SJCRH30 (cell line): ENCODE measurements around the gene APBA2. TPM values are rescaled to one million over a fixed set of nuclear protein-coding genes. Genes with fewer than 3 reads are reported as not detected.

Experiments
- DNase-seq, 2 experiments: peaks; one replicate each; pipeline ENCODE4 v3.0.0-alpha.2; 2015 to 2020
- H3K27ac ChIP-seq: fragments of 250-450 bp; sonication (Bioruptor Pico); 2 replicates; pipeline ENCODE4 v1.5.1; 2020; ENCODE audit warnings: mild to moderate bottlenecking, moderate library complexity
- H3K27me3 ChIP-seq: fragments of 250-450 bp; sonication (Bioruptor Pico); 2 replicates; pipeline ENCODE4 v1.5.1; 2020; ENCODE audit warnings: mild to moderate bottlenecking, moderate library complexity
- H3K36me3 ChIP-seq: fragments of 250-450 bp; sonication (Bioruptor Pico); 2 replicates; pipeline ENCODE4 v1.5.1; 2020; ENCODE audit warnings: mild to moderate bottlenecking, moderate library complexity
- H3K4me1 ChIP-seq: fragments of 250-450 bp; sonication (Bioruptor Pico); 2 replicates; pipeline ENCODE4 v1.5.1; 2020; ENCODE audit warnings: mild to moderate bottlenecking, moderate library complexity
- H3K4me3 ChIP-seq: fragments of 250-450 bp; sonication (Bioruptor Pico); 2 replicates; pipeline ENCODE4 v1.5.1; 2020; ENCODE audit warnings: mild to moderate bottlenecking, moderate library complexity
- H3K9me3 ChIP-seq: fragments of 250-450 bp; sonication (Bioruptor Pico); replicated peaks from 2 replicates; pipeline ENCODE4 v1.5.1; 2020; ENCODE audit warnings: mild to moderate bottlenecking, moderate library complexity
- total RNA-seq: library from RNA; depleted of rRNA; stranded (reverse); fragments of >200 nt; shearing (Covaris generic); gene quantifications from 2 replicates; pipeline ENCODE4 v1.2.3, GENCODE V29; 2014

APBA2 gene
- total RNA-seq, 1 experiment from 2014 or later: 11.9 TPM

DNA sequence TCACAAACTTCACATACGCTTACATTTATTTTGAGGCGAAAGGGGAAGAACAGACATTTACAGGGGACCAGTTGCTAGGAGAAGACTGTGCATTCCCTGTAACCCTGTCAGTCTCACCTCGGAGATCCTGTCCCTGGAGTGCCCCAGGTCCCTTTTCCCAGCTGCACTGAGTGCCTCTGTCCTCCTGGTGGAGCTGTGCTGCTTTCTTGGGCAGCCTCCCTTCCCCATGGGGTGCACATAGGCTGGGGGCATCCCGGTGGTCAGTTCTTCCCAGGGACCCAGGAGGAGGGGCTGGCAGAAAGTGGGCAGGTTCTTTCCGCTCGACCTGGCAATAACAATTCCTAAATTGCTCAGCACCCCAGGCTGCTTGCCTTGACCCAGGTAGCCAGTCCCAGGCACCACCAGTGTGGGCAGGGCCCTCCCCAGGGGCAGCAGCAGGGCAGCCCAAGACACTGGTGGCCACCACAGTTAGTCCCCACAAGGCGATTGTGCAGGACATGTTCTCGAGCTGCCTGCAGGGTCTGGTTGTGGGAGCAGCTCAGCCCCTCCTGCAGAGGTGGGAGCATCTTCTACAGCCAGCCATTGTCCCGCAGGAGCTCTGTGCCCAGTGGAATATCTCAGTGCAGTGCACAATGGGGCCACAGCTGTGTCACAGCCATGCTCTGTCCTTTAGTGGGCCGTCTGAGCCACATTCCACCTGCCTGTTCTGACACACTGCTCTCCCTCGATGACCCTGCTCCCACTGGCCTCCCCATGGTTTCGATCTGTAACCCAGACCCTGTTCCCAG is 36.3 kb downstream of the APBA2 start:
- Histone ChIP-seq H3K9me3 (no peaks in the 10 kb centered on the region), H3K4me1 (no peaks in the 10 kb centered on the region), H3K4me3 (no peak overlapping the region), H3K36me3 (no peaks in the 10 kb centered on the region), H3K27ac (no peak overlapping the region), H3K27me3 (no peaks in the 10 kb centered on the region)
- no peak for DNase-seq

- no peaks in the 10 kb centered on the region for H3K4me1 ChIP-seq
- H3K27ac ChIP-seq: no peak overlapping the region
- H3K27me3 ChIP-seq: no peaks in the 10 kb centered on the region
- H3K9me3 ChIP-seq: no peaks in the 10 kb centered on the region
- no peak overlapping the region for H3K4me3 ChIP-seq
- H3K36me3 ChIP-seq: no peaks in the 10 kb centered on the region
- DNase-seq: no peak
These were observed 36.9 kb downstream of the APBA2 start for GRCh38 chr15:28922707-28923012.

DNA sequence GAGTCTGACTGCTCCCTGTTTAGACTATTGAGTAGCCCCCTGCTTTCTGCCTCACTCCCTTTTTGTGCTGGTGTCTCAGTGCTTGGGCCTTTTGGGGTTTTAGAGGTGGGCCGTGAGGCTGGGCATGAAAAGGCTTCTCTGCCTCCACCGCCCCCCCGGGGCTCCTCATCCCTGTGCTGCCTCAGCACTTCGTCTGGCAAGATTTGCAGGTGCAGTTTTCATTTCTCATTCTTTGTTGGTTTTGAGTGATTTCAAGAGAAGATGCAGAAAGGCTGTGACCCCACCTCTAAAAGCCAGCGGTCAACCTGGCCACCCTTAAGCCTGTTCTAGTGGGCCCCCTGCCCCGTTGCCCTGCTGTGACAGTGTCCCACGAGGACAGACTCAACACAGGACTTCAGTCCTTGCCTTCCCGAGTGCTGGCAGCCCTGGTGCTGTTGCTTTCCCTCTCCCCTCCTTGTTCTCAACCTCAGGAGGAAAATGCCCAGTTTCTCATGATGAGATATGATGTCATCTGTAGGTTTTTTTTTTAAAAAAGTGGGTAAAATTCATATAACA is 38.0 kb downstream of the APBA2 start:
- Histone ChIP-seq H3K4me3 (no peak overlapping the region), H3K27ac (no peak overlapping the region), H3K4me1 (no peaks in the 10 kb centered on the region), H3K9me3 (no peaks in the 10 kb centered on the region), H3K27me3 (no peaks in the 10 kb centered on the region), H3K36me3 (no peaks in the 10 kb centered on the region)
- no peak for DNase-seq

- no peak for DNase-seq
- H3K36me3 ChIP-seq: no peaks in the 10 kb centered on the region
- H3K27ac ChIP-seq: no peak overlapping the region
- no peaks in the 10 kb centered on the region for H3K9me3 ChIP-seq
- H3K4me1 ChIP-seq: no peaks in the 10 kb centered on the region
- H3K27me3 ChIP-seq: no peaks in the 10 kb centered on the region
- H3K4me3 ChIP-seq: no peak overlapping the region
These were observed 41.3 kb downstream of the APBA2 start for GRCh38 chr15:28927043-28927442.

DNA sequence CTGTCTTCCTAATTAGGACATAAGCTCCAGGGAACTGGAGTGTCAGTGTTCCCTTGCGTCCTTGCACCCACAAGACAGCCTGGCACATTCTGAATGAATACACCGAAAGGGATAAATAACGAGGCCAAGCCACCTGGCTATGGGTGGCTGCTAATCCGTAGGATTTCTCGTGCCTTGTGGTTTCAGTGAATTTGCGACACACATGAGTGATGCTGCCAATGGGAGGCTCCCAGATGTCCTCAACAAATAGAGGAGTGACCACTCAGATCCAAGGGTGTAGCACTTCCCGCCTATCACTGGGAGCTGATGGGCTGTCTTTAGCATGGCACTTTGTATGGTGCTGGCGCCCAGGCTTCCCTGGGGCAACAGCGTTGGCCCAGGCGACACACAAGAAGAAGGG is 43.4 kb downstream of the APBA2 start:
- DNase-seq: no peak
- Histone ChIP-seq H3K36me3 (no peaks in the 10 kb centered on the region), H3K27me3 (no peaks in the 10 kb centered on the region), H3K4me1 (no peaks in the 10 kb centered on the region), H3K27ac (no peak overlapping the region), H3K4me3 (no peak overlapping the region), H3K9me3 (no peaks in the 10 kb centered on the region)

DNA sequence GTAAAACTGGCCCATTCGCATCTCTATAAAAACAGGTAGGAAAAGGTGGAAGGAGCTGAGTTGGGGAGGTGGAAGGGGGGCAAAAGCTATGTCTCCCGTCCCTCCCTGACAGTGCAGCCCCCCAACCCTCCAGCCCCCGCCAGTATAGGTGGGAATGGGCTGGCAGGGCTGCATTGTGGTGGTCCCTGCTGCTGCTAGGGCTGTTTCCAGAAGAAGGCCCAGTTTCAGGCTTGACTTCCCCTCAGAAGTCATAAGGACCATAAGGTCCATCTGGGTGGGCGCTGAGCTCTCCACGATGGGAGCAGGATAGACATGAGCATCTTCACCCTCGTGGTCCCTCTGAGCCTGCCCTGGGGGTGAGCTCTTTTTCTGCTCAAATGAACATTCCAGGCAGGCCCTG is 44.2 kb downstream of the APBA2 start:
- no peak for DNase-seq
- H3K27ac ChIP-seq: no peak overlapping the region
- H3K36me3 ChIP-seq: no peaks in the 10 kb centered on the region
- no peaks in the 10 kb centered on the region for H3K4me1 ChIP-seq
- no peak overlapping the region for H3K4me3 ChIP-seq
- no peaks in the 10 kb centered on the region for H3K9me3 ChIP-seq
- H3K27me3 ChIP-seq: no peaks in the 10 kb centered on the region

- H3K36me3 ChIP-seq: no peaks in the 10 kb centered on the region
- H3K4me1 ChIP-seq: no peaks in the 10 kb centered on the region
- no peak for DNase-seq
- no peak overlapping the region for H3K4me3 ChIP-seq
- no peaks in the 10 kb centered on the region for H3K9me3 ChIP-seq
- no peak overlapping the region for H3K27ac ChIP-seq
- H3K27me3 ChIP-seq: no peaks in the 10 kb centered on the region
These were observed 44.9 kb downstream of the APBA2 start for GRCh38 chr15:28930476-28931291.

- Histone ChIP-seq H3K27ac (no peak overlapping the region), H3K36me3 (no peaks in the 10 kb centered on the region), H3K9me3 (no peaks in the 10 kb centered on the region), H3K4me3 (no peak overlapping the region), H3K27me3 (no peaks in the 10 kb centered on the region), H3K4me1 (no peaks in the 10 kb centered on the region)
- no peak for DNase-seq
These were observed 46.1 kb downstream of the APBA2 start for GRCh38 chr15:28931828-28932227.

DNA sequence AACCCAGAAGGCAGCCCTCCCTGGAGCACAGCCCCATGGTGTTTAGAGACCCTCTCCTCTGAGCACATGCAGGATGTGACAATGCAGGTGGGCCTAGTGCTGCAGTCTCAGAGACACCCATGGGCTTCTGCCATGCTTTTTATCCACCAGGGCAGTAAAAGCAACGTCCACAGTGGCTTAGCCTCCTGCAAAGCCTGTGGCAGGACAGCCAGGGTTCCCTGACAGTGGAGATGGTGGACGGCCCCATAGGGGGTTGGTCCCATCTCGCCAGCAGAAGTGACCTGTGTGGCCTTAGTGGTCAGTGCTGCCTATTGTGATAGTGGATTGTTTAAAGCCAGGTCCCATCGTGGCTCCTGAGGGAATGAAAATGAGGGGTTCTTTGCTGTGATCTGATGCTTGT is 46.6 kb downstream of the APBA2 start:
- Histone ChIP-seq H3K27me3 (no peaks in the 10 kb centered on the region), H3K36me3 (no peaks in the 10 kb centered on the region), H3K9me3 (no peaks in the 10 kb centered on the region), H3K4me3 (no peak overlapping the region), H3K27ac (no peak overlapping the region), H3K4me1 (no peaks in the 10 kb centered on the region)
- DNase-seq: no peak

DNA sequence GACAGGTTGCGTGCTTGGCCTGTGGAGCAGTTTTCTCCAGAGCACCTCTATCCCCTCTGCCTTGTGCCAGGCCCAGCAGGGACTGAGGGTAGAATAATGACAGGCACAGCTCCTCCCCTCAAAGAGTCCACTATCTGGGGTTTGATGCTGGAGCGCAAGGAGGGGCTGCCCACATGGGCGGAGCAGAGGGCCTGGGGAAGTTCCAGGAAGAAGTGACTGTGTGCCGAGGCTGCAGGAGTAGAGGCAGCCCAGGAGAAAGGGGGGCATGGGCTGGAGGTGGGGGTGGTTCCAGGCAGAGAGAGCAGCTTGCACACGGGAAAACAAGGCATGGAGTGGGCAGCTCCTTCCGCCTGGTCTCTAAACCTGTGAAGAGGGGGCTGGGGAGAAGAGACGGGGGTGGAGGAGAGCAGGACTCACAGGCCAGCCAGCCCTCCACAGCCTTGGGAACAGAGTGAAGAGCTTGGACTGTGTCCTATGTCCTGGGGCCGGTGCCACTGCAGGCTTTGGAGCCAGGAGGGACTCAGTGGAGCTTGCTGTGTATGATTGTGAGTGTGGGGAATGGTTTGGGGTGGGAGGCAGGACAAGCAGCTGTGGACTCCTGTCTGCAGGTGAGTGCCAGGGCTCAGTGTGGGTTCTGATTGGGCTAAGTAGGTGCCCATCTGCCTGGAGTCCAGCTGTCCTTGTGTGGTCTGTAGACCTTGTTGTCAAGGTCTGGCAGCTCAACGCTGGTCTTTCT is 48.1 kb downstream of the APBA2 start:
- no peaks in the 10 kb centered on the region for H3K27me3 ChIP-seq
- no peaks in the 10 kb centered on the region for H3K4me1 ChIP-seq
- H3K4me3 ChIP-seq: no peak overlapping the region
- no peaks in the 10 kb centered on the region for H3K36me3 ChIP-seq
- no peak for DNase-seq
- no peak overlapping the region for H3K27ac ChIP-seq
- no peaks in the 10 kb centered on the region for H3K9me3 ChIP-seq

DNA sequence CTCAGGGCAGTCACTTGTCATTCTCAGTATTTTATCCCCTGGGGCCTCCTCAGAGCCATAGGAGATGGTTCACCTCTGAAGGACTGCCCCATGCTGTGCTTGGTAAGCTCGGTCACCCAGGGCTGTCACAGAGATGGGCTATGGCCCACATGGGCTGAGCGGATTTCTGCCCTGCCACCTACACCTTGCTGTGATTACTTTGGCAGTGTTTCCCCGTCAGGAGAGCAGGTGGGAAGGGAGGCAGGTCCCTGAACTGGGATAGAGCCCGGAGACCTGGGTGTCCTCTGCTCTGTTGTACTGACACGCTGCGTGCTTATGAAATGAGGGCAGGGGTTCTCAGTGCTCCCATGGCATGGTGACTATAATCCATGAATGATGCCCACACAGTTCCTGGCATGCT is 48.9 kb downstream of the APBA2 start:
- Histone ChIP-seq H3K9me3 (no peaks in the 10 kb centered on the region), H3K36me3 (no peaks in the 10 kb centered on the region), H3K27me3 (no peaks in the 10 kb centered on the region), H3K27ac (no peak overlapping the region), H3K4me3 (no peak overlapping the region), H3K4me1 (no peaks in the 10 kb centered on the region)
- DNase-seq: no peak

GRCh38 chr15:28935316-28935715 is 49.5 kb downstream of the APBA2 start:
- no peak for DNase-seq
- no peak overlapping the region for H3K27ac ChIP-seq
- H3K4me1 ChIP-seq: no peaks in the 10 kb centered on the region
- H3K9me3 ChIP-seq: no peaks in the 10 kb centered on the region
- H3K27me3 ChIP-seq: no peaks in the 10 kb centered on the region
- H3K4me3 ChIP-seq: no peak overlapping the region
- H3K36me3 ChIP-seq: no peaks in the 10 kb centered on the region

DNA sequence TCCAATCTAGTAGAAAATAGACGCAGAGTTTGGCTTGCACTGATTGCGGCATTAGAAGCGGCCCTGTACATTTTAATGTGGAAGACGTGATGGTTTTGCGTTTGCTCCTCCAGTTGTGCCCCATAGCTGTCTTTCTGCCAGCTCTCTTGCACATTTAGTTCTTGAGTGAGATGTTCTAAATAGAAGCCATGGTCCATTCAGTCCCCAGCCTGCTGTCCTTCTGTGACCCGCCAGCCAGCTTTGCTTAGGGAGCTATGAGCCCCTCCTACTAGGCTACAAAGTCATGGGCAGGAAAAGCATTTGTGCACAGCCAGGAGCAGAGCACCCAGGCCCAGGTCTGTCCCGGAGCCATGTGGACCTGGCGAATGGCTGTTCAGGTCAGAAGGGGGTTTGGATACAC is 50.3 kb downstream of the APBA2 start:
- no peaks in the 10 kb centered on the region for H3K9me3 ChIP-seq
- no peak overlapping the region for H3K4me3 ChIP-seq
- H3K27ac ChIP-seq: no peak overlapping the region
- no peaks in the 10 kb centered on the region for H3K36me3 ChIP-seq
- no peaks in the 10 kb centered on the region for H3K4me1 ChIP-seq
- no peaks in the 10 kb centered on the region for H3K27me3 ChIP-seq
- DNase-seq: no peak

DNA sequence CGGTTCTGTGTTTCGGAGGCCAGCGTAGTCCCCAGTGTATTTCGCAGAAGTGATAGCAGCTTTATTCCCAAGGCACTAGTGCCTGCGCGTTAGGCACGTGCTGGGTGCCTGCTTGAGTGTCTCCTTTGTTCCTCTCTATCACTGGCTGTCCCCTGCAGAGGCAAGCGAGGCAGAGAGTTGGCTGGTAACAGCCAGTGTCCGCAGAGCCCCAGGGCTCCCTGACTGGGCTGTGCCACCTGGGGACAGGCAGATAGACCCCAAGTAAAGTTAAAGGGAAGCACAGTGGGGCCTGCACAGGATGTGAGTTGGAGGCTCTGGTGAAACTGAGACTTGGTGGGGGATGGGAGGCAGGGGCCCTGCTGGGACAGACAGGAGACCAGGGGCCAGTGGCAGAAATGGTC is 50.7 kb downstream of the APBA2 start:
- DNase-seq: no peak
- no peaks in the 10 kb centered on the region for H3K9me3 ChIP-seq
- no peaks in the 10 kb centered on the region for H3K4me1 ChIP-seq
- H3K36me3 ChIP-seq: no peaks in the 10 kb centered on the region
- H3K27me3 ChIP-seq: no peaks in the 10 kb centered on the region
- H3K27ac ChIP-seq: no peak overlapping the region
- H3K4me3 ChIP-seq: no peak overlapping the region

- Histone ChIP-seq H3K27me3 (no peaks in the 10 kb centered on the region), H3K27ac (no peak overlapping the region), H3K36me3 (no peaks in the 10 kb centered on the region), H3K4me1 (no peaks in the 10 kb centered on the region), H3K4me3 (no peak overlapping the region), H3K9me3 (no peaks in the 10 kb centered on the region)
- no peak for DNase-seq
These were observed 51.5 kb downstream of the APBA2 start for GRCh38 chr15:28937271-28937670.
